WI38 (cell line): ENCODE measurements around the gene FAM120B.

ENCODE experiments used
- H3K4me3 ChIP-seq: 2 replicates; pipeline ENCODE4 v1.5.1; 2011; ENCODE audit warnings: low read depth, mild to moderate bottlenecking, control low read depth, low read length
- CTCF ChIP-seq: IDR thresholded peaks from 2 replicates; pipeline ENCODE4 v1.5.1; 2012; ENCODE audit warnings: low read depth, mild to moderate bottlenecking, control low read depth, low read length

FAM120B gene

GRCh38 chr6:170279977-170280688, 26.4 kb upstream of the FAM120B start:
- no peak for TF ChIP-seq CTCF
- no peak overlapping the region for H3K4me3 ChIP-seq

DNA sequence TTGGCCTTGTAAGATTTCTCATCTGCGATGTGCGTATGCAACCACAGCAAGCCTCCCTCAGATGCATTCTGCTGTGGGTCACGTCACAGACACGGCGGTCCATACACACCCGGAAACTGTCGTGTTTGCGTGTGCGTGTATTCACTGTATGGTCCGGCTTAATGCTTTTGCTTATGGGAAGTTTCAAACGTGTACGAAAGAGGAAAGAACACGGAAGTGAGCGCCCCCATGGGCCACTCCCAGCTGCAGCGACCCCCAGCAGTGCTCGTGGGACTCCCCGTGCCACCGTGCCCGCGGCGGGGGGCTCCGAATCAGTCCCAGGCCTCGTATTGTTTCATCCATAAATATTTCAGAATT, 25.9 kb upstream of the FAM120B start:
- no peak for TF ChIP-seq CTCF
- H3K4me3 ChIP-seq = no peak overlapping the region

DNA sequence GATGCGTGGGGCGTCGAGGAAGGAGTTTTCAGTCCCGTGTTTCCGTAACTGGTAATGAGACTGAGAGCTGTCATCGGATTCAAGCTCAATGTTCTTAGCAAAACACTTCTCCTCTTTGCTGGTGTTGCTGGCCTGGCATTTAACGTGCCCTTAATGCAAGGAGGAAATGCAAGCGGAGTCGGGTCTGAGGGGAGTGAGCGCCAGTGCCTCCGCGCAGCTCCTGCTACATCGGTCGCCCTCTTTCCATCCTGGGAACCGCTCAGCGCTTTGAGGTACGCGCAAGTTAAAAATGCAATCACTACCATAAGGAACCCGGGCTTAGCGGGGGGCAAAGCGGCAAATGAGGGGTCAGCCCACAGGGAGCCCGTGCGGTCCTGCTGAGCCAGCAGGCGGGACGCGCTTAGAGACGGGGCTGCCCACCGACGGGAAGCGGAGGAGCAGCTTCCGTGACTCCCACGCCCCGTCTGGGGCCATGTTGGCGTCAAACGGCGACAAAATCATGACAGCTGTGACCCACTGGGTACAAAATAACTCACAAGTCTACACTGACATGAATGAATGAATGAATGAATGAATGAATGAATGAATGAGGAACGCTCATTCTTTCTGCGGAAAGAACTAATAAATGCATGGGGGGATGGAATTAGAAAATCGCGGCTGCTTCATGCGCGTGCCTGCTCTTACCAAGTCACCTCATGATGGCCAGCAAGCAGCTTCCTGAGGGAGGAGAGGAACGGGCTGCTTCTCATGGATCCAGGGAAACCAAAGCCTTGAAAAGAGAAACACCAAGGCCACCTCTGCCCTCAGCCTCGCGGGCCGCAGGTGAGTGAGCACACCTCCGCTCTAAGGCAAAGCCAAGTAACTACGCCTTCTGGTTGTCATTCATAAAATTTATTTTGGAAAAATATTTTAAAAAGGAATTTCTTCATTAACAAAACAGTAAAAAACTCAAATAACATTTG, 24.9 kb upstream of the FAM120B start:
- no peak overlapping the region for H3K4me3 ChIP-seq
- no peak for TF ChIP-seq CTCF

GRCh38 chr6:170282512-170283158, 23.9 kb upstream of the FAM120B start:
- TF ChIP-seq CTCF = no peak
- no peak overlapping the region for H3K4me3 ChIP-seq

DNA sequence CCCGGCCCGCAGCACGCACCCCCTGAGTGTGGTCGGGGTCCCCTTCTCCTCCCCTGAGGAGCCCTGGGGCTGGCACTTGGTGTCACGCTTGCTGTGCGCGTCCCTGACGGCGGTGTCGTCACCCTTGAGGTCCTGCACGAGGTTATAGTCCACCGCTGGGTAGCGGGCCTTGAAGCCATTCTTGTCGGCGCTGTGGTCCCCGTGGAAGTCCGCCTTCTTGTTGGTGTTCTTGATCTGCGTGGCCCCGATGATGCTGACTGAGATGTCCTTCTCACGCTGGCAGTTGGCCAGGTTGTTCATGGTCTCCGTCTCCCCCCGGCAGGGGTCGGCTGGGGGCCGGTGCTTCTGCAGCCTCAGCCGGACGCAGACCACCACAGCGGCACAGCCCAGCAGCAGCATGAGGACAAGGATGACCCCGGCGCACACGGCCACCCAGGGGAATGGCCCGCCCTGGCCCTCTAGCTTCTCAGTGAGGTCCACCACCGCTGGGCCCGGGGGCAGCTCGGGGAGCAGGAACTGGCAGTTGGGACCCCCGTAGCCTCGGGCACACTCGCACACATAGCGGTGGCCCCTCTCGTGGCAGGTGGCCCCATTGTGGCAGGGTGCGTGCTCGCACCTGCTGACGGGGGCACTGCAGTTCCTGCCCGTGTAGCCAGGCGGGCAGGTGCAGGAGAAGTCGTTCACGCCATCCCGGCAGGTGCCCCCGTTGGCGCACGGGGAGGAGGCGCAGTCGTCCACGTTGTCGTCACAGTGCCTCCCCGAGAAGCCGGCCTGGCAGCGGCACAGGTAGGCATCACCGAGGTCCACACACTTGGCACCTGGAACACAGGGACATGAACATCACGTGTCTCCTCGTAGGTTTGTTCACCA, 23.1 kb upstream of the FAM120B start:
- H3K4me3 ChIP-seq = no peak overlapping the region
- no peak for TF ChIP-seq CTCF

- H3K4me3 ChIP-seq = no peak overlapping the region
- no peak for TF ChIP-seq CTCF
Observed at GRCh38 chr6:170284126-170284773, 22.3 kb upstream of the FAM120B start.
